Measurements from ENCODE around the gene APPL2. TPM values are rescaled to one million over a fixed set of nuclear protein-coding genes. Genes with fewer than 3 reads are reported as not detected.

APPL2 gene
- total RNA-seq, 2 donors from 2014 or later = 18.2 to 19.2 TPM

- intact Hi-C loops (cut with DNase I) = no loop called here
- ATAC-seq (no peak), DNase-seq (no peak)
Measured at GRCh38 chr12:105170139-105170538, 65.8 kb downstream of the APPL2 start.

DNA sequence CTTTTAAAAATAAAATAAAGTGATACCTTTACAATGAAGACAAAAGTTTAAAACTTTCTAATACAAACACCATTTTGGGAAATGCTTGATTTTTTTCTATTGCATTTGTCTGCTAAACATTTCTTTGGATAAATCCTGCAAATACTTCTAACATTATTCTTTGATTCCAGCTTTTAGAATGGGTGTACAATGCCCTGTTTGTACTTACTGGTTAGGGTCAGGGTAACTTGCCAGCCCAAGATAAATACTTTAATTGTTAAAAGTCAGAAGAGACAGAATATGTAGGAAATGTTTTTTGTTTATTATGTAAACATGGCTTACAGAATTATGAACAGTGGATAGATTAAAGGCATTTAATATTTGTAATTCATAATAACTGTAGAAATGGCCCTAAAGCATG lies 68.0 kb downstream of the APPL2 start:
- intact Hi-C loops (cut with DNase I) = loop anchor here in 1 of 2 donors (10.0 kb wide), 1 partner anchor 53 kb away; no protein-coding TSS in a partner anchor
- ATAC-seq (no peak), DNase-seq (no peak)

DNA sequence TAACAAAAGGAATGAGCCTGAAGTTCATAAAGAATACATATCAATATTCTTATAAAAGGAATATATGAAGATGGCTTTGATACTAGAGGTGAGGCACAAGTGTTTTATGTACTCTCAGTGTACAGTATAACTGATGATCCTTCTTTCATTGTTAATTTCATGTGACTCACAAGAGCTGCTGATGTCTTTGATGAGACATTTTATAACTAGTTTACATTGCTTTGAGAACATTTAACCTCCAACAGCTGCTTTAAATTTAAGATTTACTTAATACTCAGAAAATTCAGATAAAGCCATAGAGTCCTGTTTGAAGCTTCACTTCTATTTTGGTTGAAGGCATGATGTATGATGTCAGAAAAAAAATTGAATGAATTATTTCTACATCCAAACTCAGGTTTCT lies 68.6 kb downstream of the APPL2 start:
- intact Hi-C loops (cut with DNase I) = loop anchor here in 1 of 2 donors (10.0 kb wide), 1 partner anchor 53 kb away; no protein-coding TSS in a partner anchor

DNA sequence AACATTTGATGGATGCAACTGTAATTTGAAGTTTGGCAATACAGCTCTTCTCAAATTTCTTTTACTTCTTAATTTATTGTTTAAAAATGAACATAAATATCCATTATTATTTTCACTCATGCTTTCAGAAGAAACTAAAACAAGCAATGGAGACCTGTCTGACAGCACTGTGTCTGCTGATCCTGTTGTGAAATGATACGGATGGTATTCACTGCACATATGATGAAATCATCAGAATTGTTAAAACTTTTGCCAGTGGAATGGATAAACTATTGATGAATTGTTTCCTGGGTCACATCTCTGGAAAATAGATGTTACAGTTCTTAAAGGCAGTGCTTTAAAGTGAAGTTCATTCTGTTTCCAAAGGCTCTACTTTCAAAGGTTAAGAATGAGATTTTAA lies 69.2 kb downstream of the APPL2 start:
- intact Hi-C loops (cut with DNase I) = loop anchor here in 1 of 2 donors (10.0 kb wide), 1 partner anchor 52 kb away; no protein-coding TSS in a partner anchor
- DNase-seq = no peak
- no peak for ATAC-seq

More for the DNA sequence above, 68.6 kb downstream of the APPL2 start:
- ATAC-seq = no peak
- no peak for DNase-seq

GRCh38 chr12:105164068-105164467 lies 71.9 kb downstream of the APPL2 start:
- intact Hi-C loops (cut with DNase I) = loop anchor here in 1 of 2 donors (10.0 kb wide), 1 partner anchor 49 kb away; no protein-coding TSS in a partner anchor
- no peak for ATAC-seq
- DNase-seq = no peak

- intact Hi-C loops (cut with DNase I) = loop anchor here in 1 of 2 donors (10.0 kb wide), 1 partner anchor 47 kb away; no protein-coding TSS in a partner anchor
- ATAC-seq (no peak), DNase-seq (no peak)
Measured at GRCh38 chr12:105162174-105162573, 73.8 kb downstream of the APPL2 start.

GRCh38 chr12:105158876-105159275 lies 77.1 kb downstream of the APPL2 start:
- DNase-seq (no peak), ATAC-seq (no peak)
- intact Hi-C loops (cut with DNase I) = no loop called here

- intact Hi-C loops (cut with DNase I) = no loop called here
- ATAC-seq (no peak), DNase-seq (no peak)
Measured at GRCh38 chr12:105157606-105158005, 78.4 kb downstream of the APPL2 start.

DNA sequence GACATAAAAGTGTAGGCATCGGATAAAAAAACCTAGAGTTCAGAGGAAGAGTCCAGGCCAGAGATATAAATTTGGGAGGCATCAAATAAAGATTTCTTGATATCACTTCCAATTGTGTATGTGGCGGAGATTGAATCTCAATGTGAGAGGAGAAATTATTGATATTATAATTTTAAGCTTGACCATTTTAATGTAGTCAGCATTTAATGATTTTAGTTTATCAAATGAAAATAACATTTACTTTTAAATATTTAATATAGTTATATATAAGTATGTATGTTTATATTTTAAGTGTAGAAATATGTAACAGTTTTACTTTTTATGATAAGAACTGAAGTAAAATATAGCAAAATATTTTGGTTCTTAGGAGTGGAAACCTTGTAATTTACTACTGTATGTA lies 79.7 kb downstream of the APPL2 start:
- DNase-seq (no peak), ATAC-seq (no peak)
- intact Hi-C loops (cut with DNase I) = no loop called here

DNA sequence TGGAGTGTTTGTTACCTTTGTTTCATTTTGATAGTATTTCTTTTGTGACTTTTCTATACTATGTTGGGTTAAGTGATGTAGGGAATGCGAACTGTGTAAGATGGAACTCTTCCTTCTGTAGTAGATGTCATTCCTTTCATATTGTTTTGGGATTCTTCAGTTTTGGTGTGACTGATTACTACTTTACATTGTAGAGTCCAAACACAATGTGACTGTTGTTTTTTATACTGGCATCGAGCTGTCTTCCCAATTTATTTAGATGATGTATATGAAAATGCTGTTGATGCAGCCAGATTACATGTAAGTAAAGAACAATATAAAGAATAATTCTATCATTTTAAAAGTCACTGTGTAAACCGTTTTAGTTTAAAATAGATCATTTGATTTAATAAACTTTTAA lies 93.7 kb downstream of the APPL2 start:
- intact Hi-C loops (cut with DNase I) = no loop called here
- ATAC-seq (no peak), DNase-seq (no peak)

GRCh38 chr12:105141320-105141922 lies 94.6 kb downstream of the APPL2 start:
- no peak for ATAC-seq
- no peak for DNase-seq
- intact Hi-C loops (cut with DNase I) = no loop called here

DNA sequence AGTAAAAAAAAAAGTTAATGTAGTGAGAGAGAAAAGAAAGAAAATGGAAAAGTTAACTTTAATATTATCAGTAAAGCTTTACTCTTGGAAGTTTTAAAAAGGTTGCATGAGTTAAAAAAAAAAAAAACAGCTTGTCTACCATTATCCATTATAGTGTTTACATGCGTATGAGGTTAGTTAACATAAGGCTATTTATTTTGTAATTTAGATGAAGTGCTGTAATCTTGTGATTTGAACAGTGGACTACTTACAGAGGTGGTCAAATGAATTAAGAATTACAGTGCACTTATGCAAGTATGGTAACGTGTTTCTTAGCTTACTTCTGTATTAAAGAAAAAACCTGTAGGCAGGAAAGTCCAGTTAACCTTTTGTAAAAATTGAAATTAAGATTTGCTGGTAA lies 97.7 kb downstream of the APPL2 start:
- intact Hi-C loops (cut with DNase I) = no loop called here
- no peak for ATAC-seq

More for the DNA sequence above, 97.7 kb downstream of the APPL2 start:
- no peak for DNase-seq

Other genes starting within 250 kb of the APPL2 start
- 10 to 100 TPM; 10.4 to 10.5 TPM for gene NOPCHAP1, start 249.9 kb downstream of the APPL2 start, total RNA-seq
- 1 to 10 TPM; 7.4 to 9.0 TPM for gene ALDH1L2, start 151.7 kb downstream of the APPL2 start, total RNA-seq
- 10 to 100 TPM; 23.1 to 28.9 TPM for gene WASHC4, start 128.4 kb downstream of the APPL2 start, total RNA-seq
- gene C12orf75, start 94.5 kb upstream of the APPL2 start, total RNA-seq = 1 to 10 TPM; 2.8 to 4.8 TPM